Activated naive CD4-positive, alpha-beta T cell treated with anti-CD3 and anti-CD28 coated beads for 36 hours (primary cell): Measurements from ENCODE around the gene METTL2A. TPM values are rescaled to one million over a fixed set of nuclear protein-coding genes. Genes with fewer than 3 reads are reported as not detected.

Source experiments
- total RNA-seq, 2 experiments: library from RNA; stranded (reverse); gene quantifications; one replicate each; pipeline ENCODE4 v1.2.3, GENCODE V29; 2021

The METTL2A gene
- total RNA-seq, 2 experiments from 2014 or later = 22.4 to 24.6 TPM

Other genes with a start within 250 kb of the METTL2A start
- gene EFCAB3, start 43.3 kb upstream of the METTL2A start, total RNA-seq = not detected
- 10 to 100 TPM; 27.1 to 29.5 TPM for gene TLK2, start 54.9 kb downstream of the METTL2A start, total RNA-seq
- gene MRC2, start 203.8 kb downstream of the METTL2A start, total RNA-seq = 1 to 10 TPM; 4.1 to 5.5 TPM